SK-N-MC (cell line): ENCODE results near the gene APP.

Experiments used
- DNase-seq: peaks from one replicate; pipeline ENCODE4 v3.0.0-alpha.2; 2011; ENCODE audit warnings: low read depth, low spot score
- H3K27ac ChIP-seq: fragments of 200-600 bp; sonication (generic); 2 replicates; pipeline ENCODE4 v1.5.1; 2016; ENCODE audit warnings: mixed run types
- H3K36me3 ChIP-seq: fragments of 200-600 bp; sonication (generic); 2 replicates; pipeline ENCODE4 v1.6.1; 2017; ENCODE audit warnings: antibody characterized with exemption, low read length, mixed read lengths; ENCODE audit not compliant: insufficient read depth
- H3K4me3 ChIP-seq: fragments of 200-600 bp; sonication (generic); 2 replicates; pipeline ENCODE4 v1.5.1; 2016
- H3K9ac ChIP-seq: fragments of 200-600 bp; sonication (generic); 2 replicates; pipeline ENCODE4 v1.8.0; 2017; ENCODE audit warnings: mixed run types, mixed read lengths; ENCODE audit not compliant: insufficient read length
- H3K9me3 ChIP-seq: fragments of 200-600 bp; sonication (generic); 2 replicates; pipeline ENCODE4 v1.6.1; 2017; ENCODE audit warnings: low read depth, mild to moderate bottlenecking, antibody characterized with exemption, low read length, moderate library complexity, mixed read lengths
- EZH2 ChIP-seq: fragments of 200-600 bp; sonication (generic); IDR thresholded peaks from one replicate; pipeline ENCODE4 v1.6.1; 2017; ENCODE audit warnings: antibody characterized with exemption
- FOXP2 ChIP-seq: optimal IDR thresholded peaks from 2 replicates; pipeline ENCODE3; 2011; ENCODE audit warnings: mild to moderate bottlenecking, moderate library complexity; ENCODE audit not compliant: insufficient read depth; ENCODE audit errors: extremely low read length, control extremely low read depth
- POLR2AphosphoS5 ChIP-seq: IDR thresholded peaks from 2 replicates; pipeline ENCODE4 v1.6.1; 2012; ENCODE audit warnings: mild to moderate bottlenecking, low read depth, low read length, borderline replicate concordance

Gene APP

DNA sequence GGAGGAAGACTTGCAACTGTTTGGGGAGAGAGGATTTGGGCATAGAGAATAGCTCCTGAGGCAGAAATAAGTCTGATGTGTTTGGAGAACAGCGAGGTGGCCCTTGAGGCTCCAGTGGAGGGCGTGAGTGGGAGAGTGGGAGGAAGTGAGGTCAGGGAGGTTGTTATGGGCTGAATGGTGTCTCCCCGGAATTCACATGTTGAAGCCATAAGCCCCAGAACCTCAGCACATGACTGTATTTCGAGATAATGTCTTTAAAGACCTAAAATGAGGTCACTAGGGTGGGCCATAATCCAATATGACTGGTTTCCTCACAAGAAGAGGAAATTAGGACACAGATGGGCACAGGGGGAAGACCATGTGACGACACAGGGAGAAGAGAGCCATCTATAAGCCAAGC lies 17.9 kb upstream of the APP start:
- DNase-seq = no peak
- H3K9me3 ChIP-seq = no peaks in the 10 kb centered on the region
- TF ChIP-seq EZH2 = no peak
- TF ChIP-seq POLR2AphosphoS5 = no peak
- TF ChIP-seq FOXP2 = no peak
- H3K4me3 ChIP-seq = no peak overlapping the region
- no peak overlapping the region for H3K27ac ChIP-seq
- no peaks in the 10 kb centered on the region for H3K36me3 ChIP-seq
- no peak overlapping the region for H3K9ac ChIP-seq

DNA sequence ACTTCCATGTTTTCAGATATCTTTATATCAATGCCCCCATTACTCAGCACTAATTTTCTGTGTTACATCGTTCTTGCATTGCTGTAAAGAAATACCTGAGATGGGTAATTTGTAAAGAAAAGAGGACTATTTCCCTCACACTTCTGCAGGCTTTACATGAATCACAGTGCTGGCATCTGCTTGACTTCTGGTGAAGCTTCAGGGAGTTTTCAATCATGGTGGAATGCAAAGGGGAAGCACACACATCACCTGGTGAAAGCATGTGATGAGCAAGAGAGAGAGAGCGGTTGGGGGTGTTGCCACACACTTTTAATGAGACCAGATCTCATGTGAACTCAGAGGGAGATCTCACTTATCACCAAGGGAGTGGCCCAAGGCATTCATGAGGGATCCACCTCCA lies 14.9 kb upstream of the APP start:
- H3K27ac ChIP-seq = no peak overlapping the region
- no peaks in the 10 kb centered on the region for H3K9me3 ChIP-seq
- H3K4me3 ChIP-seq = no peak overlapping the region
- H3K9ac ChIP-seq = no peak overlapping the region
- H3K36me3 ChIP-seq = no peaks in the 10 kb centered on the region
- no peak for TF ChIP-seq POLR2AphosphoS5
- no peak for TF ChIP-seq FOXP2
- no peak for TF ChIP-seq EZH2
- DNase-seq = no peak

DNA sequence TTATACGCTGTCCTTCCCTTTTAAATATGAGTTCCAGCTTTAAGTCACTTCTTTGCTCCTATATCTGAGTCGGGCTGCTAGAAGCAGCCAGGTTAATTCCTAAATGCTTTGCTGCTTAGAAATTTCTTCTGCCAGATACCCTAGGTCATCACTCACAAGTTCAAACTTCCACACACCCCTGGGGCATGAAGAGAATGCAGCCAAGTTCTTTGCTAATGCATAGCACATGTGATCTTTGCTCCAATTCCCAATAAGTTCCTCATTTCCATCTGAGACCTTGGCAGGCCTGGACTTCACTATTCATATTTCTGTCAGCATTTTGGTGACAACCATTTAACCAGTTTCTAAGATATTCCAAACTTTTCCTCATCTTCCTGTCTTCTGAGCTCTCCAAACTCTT lies 14.5 kb upstream of the APP start:
- no peak overlapping the region for H3K4me3 ChIP-seq
- H3K36me3 ChIP-seq = no peaks in the 10 kb centered on the region
- no peak overlapping the region for H3K9ac ChIP-seq
- TF ChIP-seq FOXP2 = no peak
- no peak for TF ChIP-seq EZH2
- TF ChIP-seq POLR2AphosphoS5 = no peak
- no peaks in the 10 kb centered on the region for H3K9me3 ChIP-seq
- no peak for DNase-seq
- H3K27ac ChIP-seq = no peak overlapping the region

DNA sequence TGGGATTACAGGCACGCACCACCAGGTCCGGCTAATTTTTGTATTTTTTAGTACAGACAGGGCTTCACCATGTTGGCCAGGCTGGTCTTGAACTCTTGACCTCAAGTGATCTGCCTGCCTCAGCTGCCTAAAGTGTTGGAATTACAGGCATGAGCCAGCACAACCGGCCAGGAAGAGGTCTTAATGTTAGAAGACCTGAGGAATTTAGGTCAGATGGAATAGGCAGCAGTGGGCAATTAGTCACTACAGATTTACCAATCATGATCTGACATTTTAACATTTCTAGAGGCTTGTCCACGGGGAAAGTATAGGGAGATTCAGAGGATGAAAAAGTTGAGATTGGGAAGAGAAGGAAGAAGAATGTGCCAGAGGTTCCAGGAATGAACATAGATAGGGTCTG lies 8.9 kb upstream of the APP start:
- Histone ChIP-seq H3K4me3 (no peak overlapping the region), H3K9ac (no peak overlapping the region), H3K36me3 (no peaks in the 10 kb centered on the region), H3K27ac (no peak overlapping the region), H3K9me3 (no peaks in the 10 kb centered on the region)
- no peak for DNase-seq
- TF ChIP-seq FOXP2 (no peak), POLR2AphosphoS5 (no peak), EZH2 (no peak)

DNA sequence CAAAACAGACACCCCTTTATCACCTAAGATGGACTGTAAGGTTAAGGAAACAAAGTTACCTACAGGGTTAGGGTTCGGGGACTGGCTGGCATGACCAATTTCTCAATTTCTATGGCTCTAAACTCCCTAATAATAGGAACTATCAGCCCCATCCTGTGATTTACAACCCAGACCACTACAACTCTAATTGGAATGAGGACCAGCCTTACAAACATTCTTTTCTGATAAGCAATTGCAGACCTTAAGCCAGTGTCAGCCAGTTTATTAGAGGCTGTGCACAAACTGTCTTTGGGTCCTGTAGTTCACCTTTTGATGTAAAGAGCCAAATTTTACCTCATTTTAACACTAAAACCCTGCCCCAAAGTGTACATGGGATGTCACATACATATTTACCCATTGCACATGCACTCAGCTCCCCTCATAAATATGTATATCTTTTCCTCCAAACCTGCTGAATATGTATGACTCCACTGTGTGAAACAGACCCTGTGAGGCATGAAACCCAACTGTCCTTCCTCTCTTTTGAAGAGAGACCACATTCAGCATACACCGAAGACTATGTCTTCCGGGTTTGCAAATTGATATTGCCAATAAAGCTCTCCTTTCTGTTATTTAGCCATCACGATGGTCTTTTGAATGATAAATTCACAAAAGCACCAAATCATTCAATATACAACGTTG lies 7.3 kb upstream of the APP start:
- TF ChIP-seq POLR2AphosphoS5 (no peak), FOXP2 (no peak), EZH2 (no peak)
- Histone ChIP-seq H3K4me3 (peak overlapping the region; percentile 60), H3K9me3 (no peaks in the 10 kb centered on the region), H3K36me3 (no peaks in the 10 kb centered on the region), H3K27ac (peak overlapping the region; percentile 56), H3K9ac (no peak overlapping the region)
- no peak for DNase-seq

DNA sequence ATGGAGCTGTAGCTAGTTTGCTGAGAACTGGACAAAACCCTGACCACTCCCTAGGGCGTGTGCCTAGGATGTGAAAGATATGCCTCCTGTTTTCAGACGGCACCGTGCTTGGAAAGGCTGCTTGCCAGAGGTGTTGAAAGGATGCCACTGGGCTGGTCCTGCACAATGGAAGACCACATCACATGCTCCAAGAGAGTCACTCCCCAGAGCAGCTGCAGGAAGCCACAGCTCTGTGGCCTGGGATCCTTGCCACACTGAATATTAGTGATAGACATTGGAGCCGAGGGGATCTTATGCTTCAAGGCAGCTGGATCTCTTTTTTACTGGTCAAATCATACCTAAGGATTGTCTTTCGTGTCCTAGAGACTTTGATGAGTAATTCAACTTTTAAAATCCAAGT lies 6.6 kb upstream of the APP start:
- TF ChIP-seq POLR2AphosphoS5 = no peak
- TF ChIP-seq FOXP2 = no peak
- TF ChIP-seq EZH2 = no peak
- no peak for DNase-seq
- no peaks in the 10 kb centered on the region for H3K36me3 ChIP-seq

DNA sequence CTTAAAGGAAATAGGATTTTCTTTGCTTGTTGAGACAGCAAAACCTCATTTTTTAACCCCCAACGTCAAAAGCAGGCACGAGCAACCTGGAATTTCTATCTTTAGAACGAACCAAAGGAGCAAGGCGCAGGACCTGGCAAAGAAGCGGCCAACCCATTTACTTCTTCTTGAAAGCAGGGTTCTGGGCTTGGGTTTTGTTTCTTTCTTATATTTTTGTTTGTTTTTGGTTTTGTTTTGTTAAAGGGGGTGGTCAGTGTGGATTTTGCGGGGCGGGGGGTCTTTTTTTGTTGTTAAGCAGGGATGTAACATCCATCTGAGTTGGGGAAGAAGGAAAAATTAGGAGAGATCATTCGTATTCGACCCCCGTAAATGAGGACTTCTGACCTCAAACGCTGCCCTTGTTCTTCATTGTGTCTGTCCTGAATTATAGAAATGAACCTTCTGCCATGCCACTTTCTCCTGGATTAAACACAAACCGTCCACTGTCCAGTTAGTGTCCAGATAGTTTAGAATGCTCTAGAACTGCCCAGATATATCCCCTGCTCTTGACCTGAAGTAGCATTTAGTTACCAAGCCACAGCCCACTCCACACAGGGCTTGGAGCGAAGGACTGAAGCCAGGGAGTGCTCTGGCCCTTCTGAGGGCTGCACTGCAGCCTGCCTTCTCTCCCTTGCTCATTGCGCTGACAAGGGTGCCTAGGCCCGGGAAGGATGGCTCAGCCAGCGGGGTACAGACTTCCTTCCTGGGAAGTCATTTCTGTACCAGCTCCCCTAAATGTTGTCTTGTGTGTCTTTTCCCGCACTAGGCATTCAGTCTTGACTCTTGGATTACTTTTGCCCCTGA lies 909 bp upstream of the APP start:
- H3K27ac ChIP-seq = 0 out of 2 replicates have a peak overlapping the region, but pooled peaks have one; percentile 23
- H3K4me3 ChIP-seq = peak overlapping the region; percentile 98
- H3K36me3 ChIP-seq = peaks cover 16% of the 10 kb centered on the region; the same call in 1 of the 2 replicates
- H3K9me3 ChIP-seq = no peaks in the 10 kb centered on the region
- peak overlapping the region; percentile 80 for H3K9ac ChIP-seq
- TF ChIP-seq EZH2 = no peak
- TF ChIP-seq FOXP2 = no peak
- no peak for TF ChIP-seq POLR2AphosphoS5
- DNase-seq = no peak

More for the DNA sequence above, 6.6 kb upstream of the APP start:
- H3K9ac ChIP-seq = no peak overlapping the region
- no peak overlapping the region for H3K4me3 ChIP-seq
- H3K9me3 ChIP-seq = no peaks in the 10 kb centered on the region
- H3K27ac ChIP-seq = no peak overlapping the region

DNA sequence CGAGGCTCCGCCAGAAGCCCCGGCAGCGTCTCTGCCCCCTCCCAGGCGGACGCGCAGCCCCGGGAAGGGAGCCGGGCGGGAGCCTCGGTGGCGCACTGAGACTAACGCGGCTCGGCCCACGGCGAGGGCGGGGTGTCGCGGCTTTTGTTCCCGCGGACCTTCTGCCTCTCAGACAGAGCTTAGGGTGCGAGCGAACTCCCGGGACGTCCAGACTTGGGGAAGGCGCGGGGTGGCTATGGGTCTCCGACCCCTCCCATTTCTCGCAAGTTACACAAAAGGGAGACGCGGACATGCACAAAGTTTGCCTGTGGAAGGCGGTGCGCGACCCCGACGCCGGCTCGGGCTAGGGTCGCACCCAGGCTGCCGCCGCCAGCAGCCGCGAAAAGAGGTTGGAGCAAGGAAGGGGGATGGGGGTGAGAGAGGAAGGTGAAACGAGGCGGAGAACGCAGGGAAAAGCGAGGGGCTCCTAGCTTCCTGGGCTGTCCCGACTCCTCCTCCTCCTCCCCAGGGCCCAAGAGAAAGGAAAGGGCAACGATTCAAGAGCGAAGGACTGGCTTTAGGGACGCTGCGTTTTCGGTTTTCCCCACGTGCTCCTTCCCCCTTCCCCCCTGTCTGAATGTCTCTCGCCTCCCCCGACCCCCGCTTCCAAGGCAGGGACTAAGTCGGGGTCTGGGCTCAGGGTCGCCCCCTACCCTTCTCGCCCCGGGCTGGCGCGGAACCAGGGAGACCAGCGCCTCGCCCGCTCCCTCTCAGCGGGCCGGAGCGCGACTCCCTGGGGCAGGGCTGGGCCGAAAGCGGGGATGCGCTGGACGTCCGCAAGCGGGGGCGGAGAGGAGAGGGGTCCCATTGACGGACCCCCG lies 729 bp downstream of the APP start:
- Histone ChIP-seq H3K9ac (peak overlapping the region; percentile 95), H3K4me3 (peak overlapping the region; percentile 98), H3K36me3 (peaks cover 16% of the 10 kb centered on the region; the same call in 1 of the 2 replicates), H3K27ac (peak overlapping the region; percentile 78), H3K9me3 (no peaks in the 10 kb centered on the region)
- TF ChIP-seq POLR2AphosphoS5 = no peak; the same call in 1 of the 2 replicates
- no peak for TF ChIP-seq EZH2
- TF ChIP-seq FOXP2 = no peak
- DNase-seq = no peak
